Endothelial cell of umbilical vein (primary cell): Measurements from ENCODE around the gene NUP107.
"Not testable (repeated sequence)": the region's sequence is repeated elsewhere in the genome, so short reads cannot be mapped to it uniquely, and the experiment has no call there.

Experiments
- FOS ChIP-seq: IDR thresholded peaks from 2 replicates; pipeline ENCODE4 v1.6.1; 2011; ENCODE audit warnings: mild to moderate bottlenecking, low read length, moderate library complexity, borderline replicate concordance; ENCODE audit not compliant: insufficient read depth
- JUN ChIP-seq: IDR thresholded peaks from 2 replicates; pipeline ENCODE4 v1.6.1; 2011; ENCODE audit warnings: borderline replicate concordance, low read depth; ENCODE audit not compliant: insufficient read length, insufficient read depth
- TF ChIP-seq, protein P1 (sequence below), 2 donors: IDR thresholded peaks; 1 replicate in 1 of 2; 2 replicates in 1 of 2; pipeline ENCODE4 v1.5.1; 2011; ENCODE audit warnings: low read length in 2 of 2, mild to moderate bottlenecking in 2 of 2, moderate library complexity in 2 of 2, control low read depth in 1 of 2, inconsistent platforms in 1 of 2, low read depth in 1 of 2; ENCODE audit not compliant: insufficient read depth in 1 of 2; ENCODE audit errors: extremely low read depth in 1 of 2

GRCh38 chr12:68637439-68637838 lies 49.3 kb upstream of the NUP107 start:
- TF ChIP-seq FOS, JUN: not testable (repeated sequence)
- TF ChIP-seq, protein P1, sequence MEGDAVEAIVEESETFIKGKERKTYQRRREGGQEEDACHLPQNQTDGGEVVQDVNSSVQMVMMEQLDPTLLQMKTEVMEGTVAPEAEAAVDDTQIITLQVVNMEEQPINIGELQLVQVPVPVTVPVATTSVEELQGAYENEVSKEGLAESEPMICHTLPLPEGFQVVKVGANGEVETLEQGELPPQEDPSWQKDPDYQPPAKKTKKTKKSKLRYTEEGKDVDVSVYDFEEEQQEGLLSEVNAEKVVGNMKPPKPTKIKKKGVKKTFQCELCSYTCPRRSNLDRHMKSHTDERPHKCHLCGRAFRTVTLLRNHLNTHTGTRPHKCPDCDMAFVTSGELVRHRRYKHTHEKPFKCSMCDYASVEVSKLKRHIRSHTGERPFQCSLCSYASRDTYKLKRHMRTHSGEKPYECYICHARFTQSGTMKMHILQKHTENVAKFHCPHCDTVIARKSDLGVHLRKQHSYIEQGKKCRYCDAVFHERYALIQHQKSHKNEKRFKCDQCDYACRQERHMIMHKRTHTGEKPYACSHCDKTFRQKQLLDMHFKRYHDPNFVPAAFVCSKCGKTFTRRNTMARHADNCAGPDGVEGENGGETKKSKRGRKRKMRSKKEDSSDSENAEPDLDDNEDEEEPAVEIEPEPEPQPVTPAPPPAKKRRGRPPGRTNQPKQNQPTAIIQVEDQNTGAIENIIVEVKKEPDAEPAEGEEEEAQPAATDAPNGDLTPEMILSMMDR (IDR thresholded peaks at IDR 0.05; ENCODE audit: extremely low read depth in 1 of 2, insufficient read depth in 1 of 2, low read depth in 1 of 2, low read length in 2 of 2) = not testable (repeated sequence)
